Nephron (organoid): ENCODE measurements around the gene SIGLECL1.

Experiments
- H3K27ac Mint-ChIP-seq, 3 experiments: 2 replicates each; pipeline ENCODE4 v1.8.0; 2020; ENCODE audit warnings: mixed read lengths in 3 of 3, mild to moderate bottlenecking in 2 of 3, moderate library complexity in 1 of 3
- H3K27me3 Mint-ChIP-seq: 2 replicates; pipeline ENCODE4 v1.8.0; 2021; ENCODE audit warnings: low read depth, mild to moderate bottlenecking, moderate library complexity, mixed read lengths
- H3K36me3 Mint-ChIP-seq: 2 replicates; pipeline ENCODE4 v1.8.0; 2020; ENCODE audit warnings: low read depth, mixed read lengths
- H3K4me1 Mint-ChIP-seq: 2 replicates; pipeline ENCODE4 v1.8.0; 2020; ENCODE audit warnings: mixed read lengths
- H3K4me3 Mint-ChIP-seq, 3 experiments: 2 replicates each; pipeline ENCODE4 v1.8.0; 2020; ENCODE audit warnings: mild to moderate bottlenecking in 3 of 3, mixed read lengths in 3 of 3, moderate library complexity in 2 of 3
- H3K9me3 Mint-ChIP-seq: 2 replicates; pipeline ENCODE4 v1.8.0; 2020; ENCODE audit warnings: mixed read lengths
- TF ChIP-seq, protein P1 (sequence below), 3 experiments: fragments of 200-600 bp; sonication (generic); IDR thresholded peaks; one replicate each; pipeline ENCODE4 v1.5.0; 2021; ENCODE audit warnings: antibody characterized with exemption in 3 of 3; ENCODE audit not compliant: unreplicated experiment in 3 of 3

SIGLECL1 gene

DNA sequence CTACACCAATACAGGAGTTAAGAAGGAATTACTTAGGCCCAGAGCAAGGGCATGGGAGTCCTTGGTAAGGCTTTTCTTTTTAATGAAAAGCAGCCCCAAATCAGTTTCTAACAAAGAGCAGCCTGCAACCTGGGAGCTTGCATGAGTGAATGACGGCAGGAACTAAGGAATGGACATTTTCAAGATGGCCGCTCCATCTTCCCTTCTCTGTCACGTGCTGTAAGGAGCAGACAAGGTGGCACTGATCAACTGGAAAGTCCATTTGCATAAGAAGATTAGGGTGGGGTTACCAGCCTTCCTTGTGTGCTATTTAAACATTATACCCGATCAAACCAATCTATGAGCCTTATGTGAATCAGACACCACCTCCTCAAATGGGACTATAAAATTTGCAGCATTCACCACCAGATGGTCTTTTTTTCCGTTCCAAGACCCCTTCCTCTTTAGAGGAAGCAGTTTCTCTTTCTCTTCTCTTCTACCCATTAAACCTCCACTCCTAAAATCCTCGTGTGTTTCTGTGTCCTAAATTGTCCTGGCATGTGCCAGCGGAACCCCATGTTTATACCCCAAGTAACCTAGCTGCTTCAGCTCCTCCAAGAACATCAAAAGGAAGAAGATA, 2.8 kb upstream of the SIGLECL1 start:
- no peaks in the 10 kb centered on the region for H3K36me3 Mint-ChIP-seq
- H3K4me3 Mint-ChIP-seq: no peak overlapping the region
- H3K27me3 Mint-ChIP-seq: peaks cover 24% of the 10 kb centered on the region
- H3K27ac Mint-ChIP-seq: no peak overlapping the region
- no peaks in the 10 kb centered on the region for H3K9me3 Mint-ChIP-seq
- no peaks in the 10 kb centered on the region for H3K4me1 Mint-ChIP-seq
- TF ChIP-seq, protein P1, sequence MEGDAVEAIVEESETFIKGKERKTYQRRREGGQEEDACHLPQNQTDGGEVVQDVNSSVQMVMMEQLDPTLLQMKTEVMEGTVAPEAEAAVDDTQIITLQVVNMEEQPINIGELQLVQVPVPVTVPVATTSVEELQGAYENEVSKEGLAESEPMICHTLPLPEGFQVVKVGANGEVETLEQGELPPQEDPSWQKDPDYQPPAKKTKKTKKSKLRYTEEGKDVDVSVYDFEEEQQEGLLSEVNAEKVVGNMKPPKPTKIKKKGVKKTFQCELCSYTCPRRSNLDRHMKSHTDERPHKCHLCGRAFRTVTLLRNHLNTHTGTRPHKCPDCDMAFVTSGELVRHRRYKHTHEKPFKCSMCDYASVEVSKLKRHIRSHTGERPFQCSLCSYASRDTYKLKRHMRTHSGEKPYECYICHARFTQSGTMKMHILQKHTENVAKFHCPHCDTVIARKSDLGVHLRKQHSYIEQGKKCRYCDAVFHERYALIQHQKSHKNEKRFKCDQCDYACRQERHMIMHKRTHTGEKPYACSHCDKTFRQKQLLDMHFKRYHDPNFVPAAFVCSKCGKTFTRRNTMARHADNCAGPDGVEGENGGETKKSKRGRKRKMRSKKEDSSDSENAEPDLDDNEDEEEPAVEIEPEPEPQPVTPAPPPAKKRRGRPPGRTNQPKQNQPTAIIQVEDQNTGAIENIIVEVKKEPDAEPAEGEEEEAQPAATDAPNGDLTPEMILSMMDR (IDR thresholded peaks at IDR 0.05; ENCODE audit: unreplicated experiment in 3 of 3): no peak

DNA sequence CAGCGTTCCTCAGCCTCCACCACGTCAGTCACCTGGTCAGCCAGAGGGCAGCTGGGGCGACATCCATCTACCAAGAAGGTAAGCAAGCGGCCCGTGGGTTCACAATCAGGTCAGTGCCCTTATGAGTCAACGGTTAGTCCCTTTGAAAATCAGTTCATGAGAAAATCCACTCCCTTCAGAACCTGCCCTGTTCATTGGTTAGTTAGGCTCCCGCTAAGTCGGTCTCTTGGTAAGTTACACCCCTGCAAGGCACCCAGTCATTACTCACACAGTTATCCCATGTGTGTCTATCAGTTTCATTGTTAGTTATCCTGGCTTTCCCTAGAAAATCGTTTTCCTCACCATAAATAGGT, 564 bp downstream of the SIGLECL1 start:
- Mint-ChIP-seq H3K36me3 (no peaks in the 10 kb centered on the region), H3K4me3 (no peak overlapping the region)

DNA sequence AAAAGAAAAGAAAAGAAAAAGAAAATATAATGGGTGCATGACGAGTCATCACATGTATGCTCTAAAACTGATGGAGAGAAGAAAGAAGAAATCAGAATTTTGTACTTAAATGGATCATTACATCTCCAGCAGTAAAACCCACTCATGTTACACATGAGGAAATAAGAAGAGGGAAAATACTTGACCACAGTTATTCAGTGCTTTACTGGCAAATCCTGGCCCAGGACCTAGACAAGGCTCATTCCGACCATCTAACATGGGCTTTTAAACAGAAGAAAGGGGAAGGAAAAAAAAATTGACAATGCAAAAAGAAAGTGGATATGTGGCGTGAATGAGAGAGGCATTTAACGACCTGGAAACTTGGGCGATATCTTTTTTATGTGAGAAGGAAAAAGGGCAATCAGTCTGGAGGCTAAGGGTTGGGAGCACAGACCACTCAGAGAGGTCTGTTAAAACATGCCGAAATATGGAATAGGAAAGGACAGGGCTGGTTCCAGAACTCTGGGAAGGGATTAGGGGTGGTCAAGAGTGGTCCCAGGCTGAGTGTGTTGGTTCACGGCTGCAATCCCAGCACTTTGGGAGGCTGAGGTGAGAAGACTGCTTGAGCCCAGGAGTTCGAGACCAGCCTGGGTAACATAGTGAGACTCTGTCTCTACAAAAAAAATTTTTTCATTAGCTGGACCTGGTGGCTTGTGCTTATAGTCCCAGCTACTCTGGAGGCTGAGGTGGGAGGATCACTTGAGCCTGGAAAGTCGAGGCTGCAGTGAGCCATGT, 1.6 kb downstream of the SIGLECL1 start:
- H3K4me3 Mint-ChIP-seq: no peak overlapping the region

More for the DNA sequence above, 564 bp downstream of the SIGLECL1 start:
- Mint-ChIP-seq H3K9me3 (no peaks in the 10 kb centered on the region), H3K4me1 (no peaks in the 10 kb centered on the region), H3K27me3 (peaks cover 18% of the 10 kb centered on the region), H3K27ac (no peak overlapping the region)
- TF ChIP-seq, protein P1 (IDR thresholded peaks at IDR 0.05; ENCODE audit: unreplicated experiment in 3 of 3): no peak

DNA sequence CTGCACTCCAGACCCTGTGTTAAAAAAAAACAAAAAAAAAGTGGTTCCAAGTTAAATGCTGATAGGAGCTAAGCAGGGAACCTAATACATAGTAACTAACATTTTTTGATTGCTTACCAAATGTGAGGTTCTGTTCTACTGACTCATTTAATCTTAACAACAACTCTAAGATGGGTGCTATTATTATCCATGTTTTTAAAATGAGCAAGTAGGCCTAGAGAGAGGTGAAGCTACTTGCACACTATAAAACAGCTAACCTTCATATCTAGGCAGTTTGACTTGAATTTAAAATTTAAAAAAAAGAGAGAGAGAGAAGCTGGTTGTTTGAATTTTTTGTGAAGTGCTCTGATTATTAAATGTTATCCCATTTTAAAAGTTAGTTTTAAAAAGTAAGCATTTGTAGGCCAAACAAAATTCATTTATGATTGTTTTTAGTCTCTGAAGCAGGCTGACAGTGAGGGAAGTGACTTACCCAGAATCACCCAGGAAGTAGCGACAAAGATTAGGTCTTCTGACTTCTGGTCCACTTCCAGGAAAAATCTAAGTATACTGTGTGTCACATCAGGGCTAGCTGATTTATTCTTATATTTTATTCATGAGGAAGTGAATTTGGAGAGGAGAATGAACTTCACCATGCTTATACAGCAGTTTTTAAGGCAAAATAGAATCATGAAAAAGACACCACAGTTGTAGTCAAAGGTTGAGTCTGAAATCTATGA, 2.4 kb downstream of the SIGLECL1 start:
- H3K27ac Mint-ChIP-seq: no peak overlapping the region
- TF ChIP-seq, protein P1 (IDR thresholded peaks at IDR 0.05; ENCODE audit: unreplicated experiment in 3 of 3): no peak
- no peak overlapping the region for H3K4me3 Mint-ChIP-seq
- no peaks in the 10 kb centered on the region for H3K4me1 Mint-ChIP-seq
- H3K9me3 Mint-ChIP-seq: no peaks in the 10 kb centered on the region
- H3K36me3 Mint-ChIP-seq: no peaks in the 10 kb centered on the region
- H3K27me3 Mint-ChIP-seq: peaks cover 16% of the 10 kb centered on the region

More for the DNA sequence above, 1.6 kb downstream of the SIGLECL1 start:
- no peak overlapping the region for H3K27ac Mint-ChIP-seq
- no peaks in the 10 kb centered on the region for H3K4me1 Mint-ChIP-seq
- no peaks in the 10 kb centered on the region for H3K36me3 Mint-ChIP-seq
- no peaks in the 10 kb centered on the region for H3K9me3 Mint-ChIP-seq
- peaks cover 22% of the 10 kb centered on the region for H3K27me3 Mint-ChIP-seq
- TF ChIP-seq, protein P1 (IDR thresholded peaks at IDR 0.05; ENCODE audit: unreplicated experiment in 3 of 3): no peak

DNA sequence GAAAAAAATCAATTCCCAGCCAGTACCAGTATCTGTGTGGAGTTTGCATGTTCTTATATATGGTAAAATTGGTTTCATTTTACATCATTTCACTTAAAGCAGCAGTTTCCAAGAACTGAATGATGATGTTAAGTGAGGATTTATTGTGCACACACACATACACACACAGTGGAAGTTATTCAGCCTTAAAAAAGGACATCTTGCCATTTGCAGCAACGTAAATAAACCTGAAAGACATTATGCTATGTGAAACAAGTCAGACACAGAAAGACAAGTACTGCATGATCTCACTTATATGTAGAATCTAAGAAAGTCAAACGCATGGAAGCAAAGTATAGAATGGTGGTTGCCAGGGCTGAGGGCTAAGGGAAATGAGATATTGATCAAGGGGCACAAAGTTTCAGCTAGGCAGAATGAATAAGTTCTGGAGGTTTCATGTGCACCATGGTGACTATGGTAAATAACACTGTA, 5.3 kb downstream of the SIGLECL1 start:
- no peak overlapping the region for H3K4me3 Mint-ChIP-seq
- H3K27ac Mint-ChIP-seq: no peak overlapping the region
- peaks cover 19% of the 10 kb centered on the region for H3K27me3 Mint-ChIP-seq
- no peaks in the 10 kb centered on the region for H3K36me3 Mint-ChIP-seq
- H3K9me3 Mint-ChIP-seq: no peaks in the 10 kb centered on the region
- H3K4me1 Mint-ChIP-seq: no peaks in the 10 kb centered on the region
- TF ChIP-seq, protein P1 (IDR thresholded peaks at IDR 0.05; ENCODE audit: unreplicated experiment in 3 of 3): no peak
